HG03025 (cell line): ENCODE data around the gene WBP4.
A peak's percentile ranks its signal among the peaks of the same experiment; 100 is the strongest.
"Not testable (repeated sequence)": the region's sequence is repeated elsewhere in the genome, so short reads cannot be mapped to it uniquely, and the experiment has no call there.

Experiments used
- ATAC-seq: cut with Tn5 transposase; IDR thresholded peaks from one replicate; pipeline ENCODE4 v1.9.1; 2021; ENCODE audit warnings: mild to moderate bottlenecking, moderate library complexity; ENCODE audit not compliant: unreplicated experiment, low FRiP score

The WBP4 gene

GRCh38 chr13:41061075-41061913 lies at the start of gene WBP4:
TSS of gene WBP4 (plus strand) at chr13:41061509. CDS start at chr13:41061674, 165 bp downstream.
- ATAC-seq = peak; percentile 64

- ATAC-seq = no peak
Observed at GRCh38 chr13:41012536-41012935, 48.8 kb upstream of the WBP4 start.

- no peak for ATAC-seq
Observed at GRCh38 chr13:41013835-41014234, 47.5 kb upstream of the WBP4 start.

GRCh38 chr13:41015920-41016319 lies 45.4 kb upstream of the WBP4 start:
- ATAC-seq = no peak

- ATAC-seq = no peak
Observed at GRCh38 chr13:41017159-41017558, 44.1 kb upstream of the WBP4 start.

GRCh38 chr13:41017817-41018601 lies 43.3 kb upstream of the WBP4 start:
- no peak for ATAC-seq

GRCh38 chr13:41018602-41018948 lies 42.7 kb upstream of the WBP4 start:
- no peak for ATAC-seq

GRCh38 chr13:41019011-41019487 lies 42.3 kb upstream of the WBP4 start, which contains the start of gene ELF1:
TSS of gene ELF1 (minus strand) at chr13:41019316. CDS start at chr13:40982054, 37,262 bp downstream.
- peak; percentile 88 for ATAC-seq

GRCh38 chr13:41019578-41020347 lies 41.5 kb upstream of the WBP4 start:
- ATAC-seq = no peak

GRCh38 chr13:41025518-41025917 lies 35.8 kb upstream of the WBP4 start:
- no peak for ATAC-seq

- no peak for ATAC-seq
Observed at GRCh38 chr13:41026788-41027187, 34.5 kb upstream of the WBP4 start.

- no peak for ATAC-seq
Observed at GRCh38 chr13:41028051-41028450, 33.3 kb upstream of the WBP4 start.

- ATAC-seq = no peak
Observed at GRCh38 chr13:41029629-41030028, 31.7 kb upstream of the WBP4 start.

GRCh38 chr13:41032691-41033376 lies 28.5 kb upstream of the WBP4 start:
- no peak for ATAC-seq

GRCh38 chr13:41034382-41034781 lies 26.9 kb upstream of the WBP4 start:
- no peak for ATAC-seq

GRCh38 chr13:41034881-41035280 lies 26.4 kb upstream of the WBP4 start:
- no peak for ATAC-seq

- not testable (repeated sequence) for ATAC-seq
Observed at GRCh38 chr13:41036557-41036956, 24.8 kb upstream of the WBP4 start.

- ATAC-seq = no peak
Observed at GRCh38 chr13:41039746-41040145, 21.6 kb upstream of the WBP4 start.

GRCh38 chr13:41040584-41041334 lies 20.6 kb upstream of the WBP4 start:
- no peak for ATAC-seq
